ENCODE results near the gene SAMD14.

Gene SAMD14

DNA sequence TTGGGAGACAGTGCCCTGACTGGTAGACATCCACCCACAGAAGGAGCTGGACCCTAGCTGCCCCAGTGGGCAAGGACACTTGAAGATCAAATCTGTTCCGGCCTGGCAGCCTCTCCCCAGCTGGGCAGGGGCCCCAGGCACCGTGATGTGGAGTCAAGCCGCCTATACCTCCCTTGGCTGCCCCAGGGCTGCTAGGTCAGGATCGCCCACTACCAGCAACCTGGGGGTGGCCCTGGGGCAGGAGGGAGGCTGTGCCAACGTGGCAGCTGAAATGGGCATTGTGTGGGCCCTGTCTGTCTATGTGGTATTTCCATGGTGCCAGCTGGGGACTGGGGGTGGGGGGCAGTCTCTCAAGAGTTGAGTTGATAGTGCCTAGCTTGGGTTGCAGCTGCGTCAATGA is 33.9 kb downstream of the SAMD14 start:
- DNase-seq (ENCODE audit: low read depth) = no peak

DNA sequence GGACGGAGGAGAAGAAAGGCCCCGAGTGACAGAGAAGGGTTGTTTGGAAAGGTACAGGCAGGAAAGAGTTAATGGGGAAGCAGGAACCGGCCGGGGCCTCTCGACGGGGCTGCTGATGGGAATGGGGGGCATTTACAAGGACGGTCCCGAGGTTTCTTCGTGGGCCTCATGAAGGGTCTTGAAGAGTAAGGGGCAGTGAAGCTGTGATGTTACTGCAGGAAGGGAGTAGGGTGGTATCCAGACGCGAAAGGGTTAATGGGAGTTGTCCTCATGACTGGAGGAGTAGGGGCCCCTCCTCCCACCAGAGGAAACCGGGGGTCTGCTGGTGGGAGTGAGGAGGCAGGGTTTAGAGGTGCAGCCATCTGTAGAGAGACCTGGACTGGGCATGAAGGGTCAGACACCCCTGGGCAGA is 34.3 kb downstream of the SAMD14 start:
- no peak for DNase-seq (ENCODE audit: low read depth)

DNA sequence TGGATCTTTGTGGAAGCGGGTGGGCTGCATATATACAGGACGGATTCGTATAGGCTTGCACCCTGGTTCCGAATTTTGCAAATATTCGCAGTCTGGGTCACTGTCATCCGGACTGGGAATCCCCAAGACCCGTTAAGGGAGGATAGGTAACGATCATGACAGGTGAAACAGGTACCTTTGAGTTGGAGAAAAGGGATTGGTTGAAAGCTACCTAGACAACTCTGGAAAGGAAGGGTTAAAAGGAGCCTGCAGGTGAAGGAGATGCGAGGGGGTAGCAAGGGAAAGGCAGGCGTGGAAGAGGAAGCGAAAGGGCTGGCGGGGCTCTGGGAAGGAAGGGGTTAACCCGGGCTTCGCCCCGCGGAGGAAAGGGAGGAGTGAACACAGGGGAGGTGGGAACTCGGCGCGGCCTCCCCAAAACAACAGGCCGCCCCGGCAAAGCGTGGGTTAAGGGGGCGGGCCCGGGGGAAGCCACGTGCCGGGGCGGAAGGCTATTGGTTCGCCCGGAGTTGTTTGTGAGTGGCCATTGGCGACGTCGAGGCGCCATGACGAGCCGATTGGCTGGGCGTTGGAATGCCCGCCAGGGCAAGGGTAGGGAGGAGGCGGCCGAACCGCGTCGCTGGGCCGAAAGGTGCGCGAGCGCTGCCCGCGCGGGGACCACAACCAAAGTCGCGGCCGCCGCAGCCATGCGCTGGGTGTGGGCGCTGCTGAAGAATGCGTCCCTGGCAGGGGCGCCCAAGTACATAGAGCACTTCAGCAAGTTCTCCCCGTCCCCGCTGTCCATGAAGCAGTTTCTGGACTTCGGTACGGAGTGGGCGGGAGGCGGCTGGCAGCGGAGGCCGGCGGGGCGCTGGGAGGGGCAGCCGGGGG is 35.0 kb downstream of the SAMD14 start, which contains the start of gene PDK2:
Gene PDK2, plus strand, starts transcription at position 599 of the 867 bp plus-strand sequence. Its CDS starts 85 bp downstream, at position 684.
- DNase-seq (ENCODE audit: low read depth) = peak; percentile 92

DNA sequence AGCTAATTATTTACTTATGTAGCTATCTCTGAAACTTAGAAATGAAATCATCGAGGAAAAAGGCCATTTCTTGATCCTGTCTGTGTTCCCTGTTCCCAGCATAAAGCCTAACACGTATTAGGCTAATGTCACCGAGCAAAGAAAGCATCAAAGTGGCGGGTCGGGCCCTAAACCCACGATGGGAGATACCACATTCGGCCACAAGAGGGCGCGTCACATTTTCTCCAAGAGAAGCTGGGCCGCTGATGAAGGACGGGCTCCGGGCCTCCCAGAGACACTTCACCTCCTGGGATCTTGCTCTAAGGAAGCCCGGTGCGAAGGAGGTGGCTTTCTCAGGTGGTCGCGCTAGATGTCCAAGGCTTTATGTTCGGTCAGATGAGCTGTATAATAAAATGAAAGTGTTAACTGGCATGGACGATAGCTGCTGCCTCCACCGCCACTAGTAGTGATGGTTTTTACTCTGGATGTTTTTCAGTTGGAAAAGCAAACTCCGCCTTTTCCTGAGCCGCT is 35.7 kb downstream of the SAMD14 start:
- DNase-seq (ENCODE audit: low read depth) = peak; percentile 69

DNA sequence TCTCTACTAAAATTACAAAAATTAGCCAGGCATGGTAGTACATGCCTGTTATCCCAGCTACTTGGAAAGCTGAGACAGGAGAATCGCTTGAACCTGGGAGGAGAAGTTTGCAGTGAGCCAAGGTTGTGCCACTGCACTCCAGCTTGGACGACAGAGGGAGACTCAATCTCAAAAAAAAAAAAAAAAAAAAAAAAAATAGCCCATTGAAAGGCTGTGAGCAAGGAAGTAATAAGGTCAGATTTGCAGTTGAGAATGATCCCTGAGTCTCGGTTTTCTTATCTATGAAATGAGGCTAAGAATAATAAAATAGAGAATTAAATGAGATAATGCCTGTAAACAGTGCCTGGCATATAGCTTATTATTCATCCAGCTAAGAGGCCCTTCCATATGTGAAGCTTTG is 36.2 kb downstream of the SAMD14 start:
- no peak for DNase-seq (ENCODE audit: low read depth)

DNA sequence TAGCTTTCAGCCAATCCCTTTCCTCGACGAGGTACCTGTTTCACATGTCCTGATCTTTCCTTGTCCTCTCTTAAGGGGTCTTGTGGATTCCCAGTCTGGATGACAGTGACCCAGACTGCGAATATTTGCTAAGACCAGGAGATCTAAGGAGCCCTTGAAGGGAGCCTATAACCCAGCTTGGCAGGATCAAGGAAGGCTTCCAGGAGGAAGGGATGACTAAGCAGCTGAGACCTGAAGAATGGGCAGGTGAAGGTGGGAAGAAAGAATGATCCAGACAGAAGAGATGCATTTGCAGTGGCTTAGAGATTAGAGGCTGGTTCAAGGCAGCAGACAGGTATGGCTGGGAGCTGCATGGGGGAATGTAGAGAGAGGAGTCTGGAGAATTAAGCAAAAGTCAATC is 36.7 kb downstream of the SAMD14 start:
- no peak for DNase-seq (ENCODE audit: low read depth)

DNA sequence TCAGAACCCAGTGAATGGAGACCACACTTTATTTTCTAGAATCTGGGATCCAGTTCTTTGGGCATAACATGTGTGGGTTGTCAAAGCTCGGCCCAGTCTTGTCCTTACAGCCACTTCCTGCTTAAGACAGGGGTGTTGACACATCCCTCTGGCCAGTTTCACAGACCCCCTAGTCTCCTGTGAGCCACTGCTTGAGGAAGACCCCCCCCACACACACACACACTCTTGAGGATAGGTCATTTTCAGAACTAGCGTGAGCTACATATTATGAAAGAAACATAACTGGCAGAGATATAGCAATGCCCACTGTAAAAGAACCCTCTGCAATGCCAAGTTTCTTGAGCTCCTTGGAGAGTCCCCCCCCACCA is 38.1 kb downstream of the SAMD14 start:
- no peak for DNase-seq (ENCODE audit: low read depth)

DNA sequence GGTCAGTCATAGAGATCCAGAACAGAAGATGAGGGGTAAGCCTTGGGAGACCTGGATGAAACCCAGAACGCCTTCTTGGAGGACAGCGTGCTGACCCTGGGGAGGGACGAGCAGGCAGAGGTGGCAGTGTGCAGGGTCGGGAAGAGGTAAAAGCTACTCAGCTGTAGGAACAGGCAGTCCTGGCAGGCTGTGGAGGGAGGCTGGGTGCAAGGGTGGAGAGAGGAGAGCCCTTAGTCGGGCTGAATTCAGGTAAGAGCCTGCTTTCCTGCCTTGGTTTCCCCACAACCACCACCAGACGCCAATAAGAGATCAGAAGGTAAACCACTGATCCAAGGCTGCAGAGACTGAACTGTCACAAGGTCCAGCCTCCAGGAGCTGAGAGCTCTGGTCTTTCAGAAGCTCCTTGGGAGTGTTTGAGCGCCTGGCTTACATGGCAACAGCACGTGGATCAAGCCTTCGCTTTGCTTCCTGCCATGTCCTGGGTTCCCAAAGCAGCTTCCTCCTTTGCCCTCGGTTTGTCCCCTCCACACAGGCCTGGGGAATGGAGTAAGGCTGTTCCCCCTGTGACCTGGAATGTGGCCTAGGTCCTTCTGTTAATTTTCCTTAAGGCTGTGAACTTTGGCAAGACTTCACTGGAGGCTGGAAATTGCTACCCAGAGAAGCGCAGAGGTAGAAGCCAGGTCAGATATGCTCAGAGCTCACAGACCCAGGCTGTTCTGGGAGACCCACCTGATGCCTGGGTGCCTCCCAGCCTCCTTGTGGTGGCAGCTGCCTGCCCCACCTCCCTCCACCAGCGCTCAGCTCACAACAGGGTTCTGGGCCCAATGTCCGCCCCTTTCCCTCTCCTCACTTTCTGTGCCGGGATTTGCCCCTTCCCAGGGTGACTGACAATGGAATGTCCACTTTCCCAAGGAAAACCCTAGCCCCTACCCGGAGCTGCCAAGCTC is 38.7 kb downstream of the SAMD14 start:
- no peak for DNase-seq (ENCODE audit: low read depth)

DNA sequence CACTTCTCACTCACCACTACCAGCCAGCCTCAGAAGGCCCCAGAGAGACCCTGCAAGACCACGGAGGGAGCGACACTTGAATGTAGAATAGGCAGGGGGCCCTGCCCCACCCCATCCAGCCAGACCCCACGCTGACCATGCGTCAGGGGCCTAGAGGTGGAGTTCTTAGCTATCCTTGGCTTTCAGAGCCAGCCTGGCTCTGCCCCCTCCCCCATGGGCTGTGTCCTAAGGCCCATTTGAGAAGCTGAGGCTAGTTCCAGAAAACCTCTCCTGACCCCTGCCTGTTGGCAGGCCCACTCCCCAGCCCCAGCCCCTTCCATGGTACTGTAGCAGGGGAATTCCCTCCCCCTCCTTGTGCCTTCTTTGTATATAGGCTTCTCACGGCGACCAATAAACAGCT is 39.9 kb downstream of the SAMD14 start:
- DNase-seq (ENCODE audit: low read depth) = no peak

DNA sequence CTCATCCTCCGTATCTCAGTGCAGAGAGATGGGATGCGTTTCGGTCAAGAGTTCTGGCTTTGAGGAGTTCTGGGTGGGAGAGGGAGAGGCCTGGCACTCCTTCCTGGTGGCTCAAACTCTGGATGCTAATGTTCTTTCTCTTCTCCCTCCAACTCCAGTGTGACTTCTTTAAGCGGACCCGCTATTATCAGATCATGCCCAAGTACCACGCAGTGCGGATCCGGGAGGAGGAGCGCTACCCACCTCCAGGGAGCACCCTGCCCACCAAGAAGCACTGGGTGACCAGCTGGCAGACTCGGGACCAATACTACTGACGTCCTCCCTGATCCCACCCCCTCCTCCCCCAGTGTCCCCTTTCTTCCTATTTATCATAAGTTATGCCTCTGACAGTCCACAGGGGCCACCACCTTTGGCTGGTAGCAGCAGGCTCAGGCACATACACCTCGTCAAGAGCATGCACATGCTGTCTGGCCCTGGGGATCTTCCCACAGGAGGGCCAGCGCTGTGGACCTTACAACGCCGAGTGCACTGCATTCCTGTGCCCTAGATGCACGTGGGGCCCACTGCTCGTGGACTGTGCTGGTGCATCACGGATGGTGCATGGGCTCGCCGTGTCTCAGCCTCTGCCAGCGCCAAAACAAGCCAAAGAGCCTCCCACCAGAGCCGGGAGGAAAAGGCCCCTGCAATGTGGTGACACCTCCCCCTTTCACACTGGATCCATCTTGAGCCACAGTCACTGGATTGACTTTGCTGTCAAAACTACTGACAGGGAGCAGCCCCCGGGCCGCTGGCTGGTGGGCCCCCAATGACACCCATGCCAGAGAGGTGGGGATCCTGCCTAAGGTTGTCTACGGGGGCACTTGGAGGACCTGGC is 40.8 kb downstream of the SAMD14 start:
- DNase-seq (ENCODE audit: low read depth) = no peak

DNA sequence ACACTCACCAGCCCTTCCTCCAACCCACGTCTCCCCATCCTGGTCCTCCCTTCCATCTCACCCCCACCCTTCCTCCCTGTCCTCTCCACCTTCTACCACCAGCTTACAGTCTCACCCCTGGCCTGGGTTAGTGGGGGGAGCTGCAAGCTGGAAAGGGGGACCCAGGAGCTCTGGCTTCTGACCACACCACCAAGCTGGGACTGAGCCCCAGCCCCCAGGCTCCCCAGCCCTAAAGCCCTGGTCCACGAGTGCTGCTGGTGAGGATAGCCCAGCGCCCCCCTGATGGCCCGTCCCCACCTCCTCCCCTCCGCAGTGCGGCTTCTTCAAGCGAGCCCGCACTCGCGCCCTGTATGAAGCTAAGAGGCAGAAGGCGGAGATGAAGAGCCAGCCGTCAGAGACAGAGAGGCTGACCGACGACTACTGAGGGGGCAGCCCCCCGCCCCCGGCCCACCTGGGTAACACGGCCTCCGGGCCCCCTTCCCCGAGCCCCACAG is 42.0 kb downstream of the SAMD14 start:
- DNase-seq (ENCODE audit: low read depth) = no peak

DNA sequence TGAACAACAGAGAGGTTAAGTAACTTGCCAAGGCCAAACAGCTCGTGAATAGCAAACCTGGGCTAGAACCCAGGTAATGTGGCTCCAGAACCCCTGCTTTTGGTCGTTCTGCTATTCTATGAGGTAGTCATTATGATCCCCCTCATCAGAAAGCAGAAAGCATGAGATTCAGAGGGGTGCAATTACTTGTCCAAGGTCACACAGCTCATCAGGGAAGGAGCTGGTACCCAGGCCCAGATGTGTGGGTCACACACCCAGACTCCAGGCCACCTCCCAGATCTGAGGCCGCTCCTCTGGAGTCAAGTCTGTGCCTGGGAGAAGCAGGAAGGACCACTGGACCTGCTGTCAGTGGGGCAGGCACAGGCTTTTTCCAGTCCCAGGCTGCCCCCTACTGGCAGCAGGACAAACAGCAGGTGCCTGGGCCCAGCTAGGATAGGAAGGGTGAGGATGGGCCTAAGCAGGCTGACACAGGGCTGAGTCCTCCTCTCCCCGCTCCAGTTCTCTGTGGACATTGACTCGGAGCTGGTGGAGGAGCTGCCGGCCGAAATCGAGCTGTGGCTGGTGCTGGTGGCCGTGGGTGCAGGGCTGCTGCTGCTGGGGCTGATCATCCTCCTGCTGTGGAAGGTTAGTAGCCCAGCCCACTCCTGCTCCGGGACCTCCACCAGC is 42.6 kb downstream of the SAMD14 start:
- DNase-seq (ENCODE audit: low read depth) = peak; percentile 38

DNA sequence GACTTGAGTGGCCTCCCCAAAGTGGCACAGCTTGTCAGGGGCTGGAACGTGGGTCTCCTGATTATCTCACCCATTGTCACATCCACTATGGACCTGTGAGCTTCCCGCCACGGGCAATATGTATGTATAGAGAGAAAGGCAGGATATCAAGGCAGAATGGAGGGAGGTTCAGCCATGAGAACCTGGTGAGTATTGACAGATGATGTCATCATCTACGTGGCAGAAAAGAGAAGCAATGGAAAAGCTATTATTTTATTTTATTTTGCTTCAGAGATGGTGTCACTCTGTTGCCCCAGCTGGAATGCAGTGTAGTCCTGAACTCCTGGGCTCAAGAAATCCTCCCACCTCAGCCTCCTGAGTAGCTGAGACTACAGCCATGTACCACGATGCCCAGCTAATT is 48.2 kb downstream of the SAMD14 start:
- DNase-seq (ENCODE audit: low read depth) = no peak

DNA sequence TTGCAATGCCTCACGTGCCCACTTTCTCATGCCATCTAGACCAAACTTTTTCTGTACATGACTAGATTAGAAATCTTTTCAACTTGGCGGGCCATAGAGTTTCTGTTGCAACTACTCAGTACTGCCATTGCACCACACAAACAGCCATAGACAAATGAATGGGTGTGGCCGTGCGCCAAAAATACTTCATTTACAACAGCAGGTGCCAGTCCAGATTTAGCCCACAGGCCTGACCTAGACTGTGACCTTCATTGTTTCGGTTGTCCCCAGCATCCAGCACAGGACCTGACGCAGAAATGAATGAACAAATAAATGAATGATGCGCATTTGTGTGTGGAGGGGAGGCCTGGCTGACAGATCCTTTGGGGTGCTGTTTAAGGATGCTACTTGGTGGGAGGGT is 49.1 kb downstream of the SAMD14 start:
- DNase-seq (ENCODE audit: low read depth) = no peak

DNA sequence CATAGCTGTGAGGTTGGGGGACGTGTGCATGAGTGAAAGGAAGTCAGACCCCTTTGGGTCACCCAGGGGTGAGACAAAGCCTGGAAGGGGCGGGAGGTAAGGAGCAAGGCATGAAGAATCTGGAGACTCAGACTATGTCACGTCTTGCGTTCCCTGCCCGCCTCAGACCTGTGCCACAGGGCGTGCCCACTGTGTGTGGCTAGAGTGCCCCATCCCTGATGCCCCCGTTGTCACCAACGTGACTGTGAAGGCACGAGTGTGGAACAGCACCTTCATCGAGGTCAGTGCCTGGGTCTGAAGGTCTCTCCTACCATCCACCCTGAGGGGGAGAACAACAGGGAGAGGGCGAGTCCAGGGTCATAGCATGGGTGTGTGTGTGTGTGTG is 49.9 kb downstream of the SAMD14 start:
- DNase-seq (ENCODE audit: low read depth) = no peak

DNA sequence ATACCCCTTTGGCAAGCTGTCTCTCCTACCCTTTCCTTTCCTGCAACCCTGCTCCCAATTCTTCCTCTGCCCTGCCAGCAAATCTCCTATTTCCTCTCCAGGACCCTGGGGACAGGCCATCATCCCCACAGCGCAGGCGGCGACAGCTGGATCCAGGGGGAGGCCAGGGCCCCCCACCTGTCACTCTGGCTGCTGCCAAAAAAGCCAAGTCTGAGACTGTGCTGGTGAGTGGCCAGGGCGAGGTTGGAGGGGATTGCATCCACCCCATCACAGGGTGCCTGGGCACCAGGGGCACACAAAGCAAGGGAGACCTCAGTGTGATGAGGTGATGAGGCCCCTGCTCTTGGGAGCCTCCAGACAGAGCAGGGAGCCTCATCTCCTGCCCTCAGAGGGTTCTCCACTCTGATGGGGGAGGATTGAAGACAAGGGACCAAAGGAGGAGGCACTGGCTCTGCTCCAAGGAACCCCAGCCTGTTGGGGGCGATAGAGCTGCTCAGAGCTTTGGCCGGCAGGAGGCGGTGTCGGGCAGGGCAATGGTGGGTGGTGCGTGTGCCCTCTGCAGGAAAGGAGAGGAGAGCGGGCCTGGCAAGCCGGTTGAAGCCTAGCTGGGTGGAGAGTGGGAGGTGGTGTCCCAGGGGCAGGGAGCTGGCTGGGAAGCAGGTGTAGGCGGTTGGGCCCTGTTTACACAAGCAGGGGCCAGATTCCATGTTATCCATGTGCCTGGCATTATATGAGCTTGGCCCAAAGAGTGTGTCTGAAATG is 50.4 kb downstream of the SAMD14 start:
- no peak for DNase-seq (ENCODE audit: low read depth)

DNA sequence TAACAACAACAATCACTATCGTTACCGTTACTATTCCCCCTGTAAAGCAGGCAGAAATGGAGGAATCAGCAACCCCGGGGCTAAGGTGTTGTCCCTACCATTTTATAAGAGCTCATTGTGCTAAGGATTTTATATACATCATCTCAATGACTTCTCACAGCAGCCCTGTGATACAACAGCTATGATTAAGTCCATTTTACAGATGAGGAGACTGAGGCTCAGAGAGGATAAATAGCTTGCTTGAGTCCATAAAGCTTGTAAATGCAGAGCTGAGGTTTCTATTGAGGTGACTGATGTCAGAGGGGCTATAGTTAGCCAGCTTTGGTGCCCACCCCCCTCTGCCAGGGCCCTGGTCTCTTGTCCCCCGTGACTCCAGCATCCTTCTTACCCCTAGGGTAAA is 51.5 kb downstream of the SAMD14 start:
- no peak for DNase-seq (ENCODE audit: low read depth)

DNA sequence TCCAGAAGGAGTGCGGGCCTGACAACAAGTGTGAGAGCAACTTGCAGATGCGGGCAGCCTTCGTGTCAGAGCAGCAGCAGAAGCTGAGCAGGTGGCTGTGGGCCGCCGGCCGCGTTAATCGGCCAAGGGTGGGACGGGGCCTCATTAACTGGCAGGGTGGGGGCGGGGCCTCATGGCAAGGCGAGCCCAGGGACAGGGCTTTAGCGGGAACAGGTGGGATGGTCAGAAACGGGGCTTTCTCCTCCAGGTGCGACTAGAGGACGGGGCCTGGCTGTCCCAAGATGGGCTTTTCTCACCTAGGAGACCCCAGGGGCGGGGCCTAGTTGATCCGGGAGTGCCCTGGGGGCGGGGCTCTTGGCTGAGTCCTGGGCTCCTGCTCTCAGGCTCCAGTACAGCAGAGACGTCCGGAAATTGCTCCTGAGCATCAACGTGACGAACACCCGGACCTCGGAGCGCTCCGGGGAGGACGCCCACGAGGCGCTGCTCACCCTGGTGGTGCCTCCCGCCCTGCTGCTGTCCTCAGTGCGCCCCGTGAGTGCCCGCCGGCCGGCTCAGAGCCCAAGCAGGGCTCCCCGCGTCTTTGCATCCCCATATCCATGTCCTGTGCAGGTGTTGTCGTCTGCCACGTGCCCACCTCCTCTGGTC is 53.2 kb downstream of the SAMD14 start:
- no peak for DNase-seq (ENCODE audit: low read depth)

DNA sequence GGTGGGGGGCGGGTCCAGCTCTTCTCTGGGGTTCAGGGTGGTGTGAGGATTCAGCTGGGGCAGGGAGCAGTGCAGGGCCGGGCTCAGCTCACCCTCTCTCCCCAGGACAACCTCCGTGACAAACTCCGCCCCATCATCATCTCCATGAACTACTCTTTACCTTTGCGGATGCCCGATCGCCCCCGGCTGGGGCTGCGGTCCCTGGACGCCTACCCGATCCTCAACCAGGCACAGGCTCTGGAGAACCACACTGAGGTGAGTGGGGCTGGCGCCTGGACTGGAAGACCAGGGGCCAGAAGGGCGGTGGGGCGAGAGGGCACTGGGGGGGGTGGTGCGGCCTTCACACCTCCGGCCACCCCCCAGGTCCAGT is 53.8 kb downstream of the SAMD14 start:
- no peak for DNase-seq (ENCODE audit: low read depth)

Measured in T-helper 22 cell (primary cell).